ENCODE measurements around the gene CD22.
"Not testable (repeated sequence)": the region's sequence is repeated elsewhere in the genome, so short reads cannot be mapped to it uniquely, and the experiment has no call there.

CD22 gene

DNA sequence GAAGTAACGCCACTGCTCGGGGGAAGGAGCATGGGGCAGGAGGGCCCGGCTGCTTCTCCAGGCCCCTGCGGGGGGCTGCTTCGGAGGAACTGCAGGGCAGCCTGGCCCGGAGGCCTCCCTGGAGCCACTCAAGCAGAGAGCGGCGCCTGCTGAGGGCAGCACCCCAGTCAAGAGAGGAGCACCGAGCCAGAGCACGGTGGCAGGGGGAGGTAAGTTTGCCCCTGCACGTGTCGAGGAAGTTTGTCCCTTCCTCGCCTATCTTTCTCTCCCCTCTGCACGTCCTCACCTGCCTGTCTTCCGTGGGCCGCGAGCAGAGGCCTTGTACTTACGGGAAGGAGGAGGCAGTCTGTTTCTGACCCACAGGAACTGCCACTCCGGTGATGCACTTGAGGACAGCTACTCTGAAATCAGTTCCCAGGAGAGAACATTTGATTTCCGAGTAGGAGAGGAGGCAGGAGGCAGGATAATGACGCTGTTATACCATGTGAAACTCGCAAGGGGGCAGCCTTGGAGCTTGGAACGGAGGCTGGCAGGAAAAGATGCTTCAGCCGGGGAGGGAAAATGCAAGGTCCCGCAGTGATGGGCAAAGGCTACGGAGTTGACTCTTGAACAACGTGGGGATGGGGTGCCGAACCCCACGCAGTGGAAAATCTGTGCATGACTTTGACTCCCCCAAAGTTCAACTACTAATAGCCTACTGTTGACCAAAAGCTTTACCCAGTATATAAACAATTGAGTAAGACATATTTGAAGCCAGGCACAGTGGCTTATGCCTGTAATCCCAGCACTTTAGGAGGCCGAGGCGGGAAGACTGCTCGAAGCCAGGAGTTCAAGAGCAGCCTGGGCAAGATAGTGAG lies 23.7 kb downstream of the CD22 start:
- DNase-seq (ENCODE audit: low read depth), result no peak
- no peak overlapping the region for H3K4me3 ChIP-seq (ENCODE audit: low read depth, low read length)

DNA sequence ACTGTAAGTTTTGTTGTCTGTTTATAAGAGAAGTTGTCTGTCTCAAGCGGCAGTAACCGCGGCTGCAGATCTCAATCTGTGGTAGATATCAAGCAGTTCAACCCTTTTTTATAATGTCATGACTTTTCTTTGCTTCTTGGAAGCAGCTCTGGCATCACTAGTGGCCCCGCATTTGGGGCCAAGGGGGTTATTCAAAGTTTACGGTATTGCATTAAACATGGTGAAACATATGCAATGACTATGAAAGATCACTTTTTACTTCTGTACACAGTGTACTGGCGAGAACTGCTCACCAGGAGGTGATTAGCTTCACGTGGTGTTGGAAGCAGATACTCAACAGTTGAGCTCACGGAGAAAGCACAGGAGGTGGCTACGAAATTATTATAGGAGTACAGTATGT lies 24.6 kb downstream of the CD22 start:
- DNase-seq (ENCODE audit: low read depth), result no peak
- no peak overlapping the region for H3K4me3 ChIP-seq (ENCODE audit: low read depth, low read length)

DNA sequence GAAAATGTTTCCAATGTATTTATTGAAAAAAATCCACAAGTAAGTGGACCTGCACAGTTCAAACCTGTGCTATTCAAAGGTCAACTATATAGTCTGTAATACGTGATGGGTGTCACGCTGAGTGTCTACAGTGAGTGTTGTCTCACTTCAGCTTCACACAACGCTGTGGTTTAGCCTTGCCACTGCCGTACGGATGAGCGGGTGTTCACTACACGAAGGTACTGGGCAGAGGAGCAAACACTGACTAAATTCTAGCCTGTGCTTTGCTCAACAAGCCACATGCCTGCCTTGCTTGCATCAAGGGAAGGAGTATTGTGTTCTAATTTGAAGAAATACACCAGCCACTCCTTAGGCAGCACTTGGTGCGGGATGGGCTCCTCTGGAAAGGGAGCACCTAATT lies 25.9 kb downstream of the CD22 start:
- DNase-seq (ENCODE audit: low read depth), result no peak
- H3K4me3 ChIP-seq (ENCODE audit: low read depth, low read length), result no peak overlapping the region

DNA sequence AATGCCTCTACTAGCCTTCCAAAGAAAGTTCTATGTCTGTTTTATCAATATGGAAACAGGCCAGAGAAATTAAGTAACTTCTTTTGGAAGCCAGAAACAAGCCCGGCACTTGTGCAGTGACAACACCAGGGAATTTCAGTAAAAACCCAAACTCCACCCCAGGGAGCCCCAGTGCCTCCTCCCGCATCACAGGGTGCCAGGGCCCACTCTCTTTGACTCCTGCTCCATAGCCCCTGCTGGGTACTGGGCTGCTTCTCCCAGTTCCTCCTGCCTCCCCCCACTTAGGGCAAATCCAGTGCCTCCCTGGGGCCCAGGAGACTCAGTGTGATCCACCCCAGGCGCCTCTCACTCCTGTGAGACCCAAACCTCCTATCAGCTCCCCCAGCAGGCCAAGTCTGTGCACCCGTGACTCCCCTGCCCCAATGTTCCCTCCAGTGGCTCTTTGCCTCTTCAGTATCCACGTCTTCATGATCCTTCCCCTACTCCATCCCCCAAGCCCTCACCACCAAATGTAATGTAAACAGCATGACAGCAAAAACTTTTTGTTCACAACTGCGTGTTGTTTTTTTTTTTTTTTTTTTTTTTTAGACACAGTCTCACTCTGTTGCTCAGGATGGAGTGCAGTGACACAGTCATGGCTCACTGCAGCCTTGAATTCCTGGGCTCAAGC lies 26.9 kb downstream of the CD22 start:
- no peak overlapping the region for H3K4me3 ChIP-seq (ENCODE audit: low read depth, low read length)
- no peak for DNase-seq (ENCODE audit: low read depth)

DNA sequence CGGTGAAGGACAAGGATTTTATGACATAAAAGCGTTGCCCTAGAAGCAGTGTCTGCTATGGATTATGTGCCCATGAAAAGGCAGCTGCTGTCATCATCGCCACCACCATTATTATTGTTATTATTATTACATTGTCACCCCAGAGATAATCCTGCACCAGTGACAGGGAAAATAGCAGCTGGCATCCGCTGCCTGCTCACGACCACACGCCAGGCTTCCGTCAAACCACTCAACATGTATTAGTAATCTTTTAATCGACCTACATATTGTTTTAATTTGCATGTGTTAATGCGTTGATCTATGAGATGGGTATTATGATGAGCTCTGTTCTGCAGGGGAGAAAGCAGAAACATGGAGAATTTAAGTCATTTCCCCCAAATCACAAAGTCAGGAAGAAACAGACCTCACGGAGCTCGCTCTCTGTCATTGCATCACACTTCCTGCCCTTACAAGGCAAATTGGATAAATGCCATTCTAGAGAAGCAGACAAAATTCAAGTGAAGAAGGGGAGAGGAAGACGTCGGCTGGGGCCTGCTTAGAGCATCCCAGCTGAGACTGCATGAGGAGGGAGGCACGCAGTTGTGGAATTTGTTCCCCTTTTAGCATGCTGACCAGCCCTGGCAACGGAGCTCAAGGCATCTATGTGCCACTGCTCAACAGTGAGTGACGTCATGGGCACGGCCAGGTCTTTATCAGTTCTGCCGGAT lies 29.0 kb downstream of the CD22 start, which contains the start of gene FFAR3:
Gene FFAR3, plus strand, starts transcription at position 594 of the 707 bp plus-strand sequence. CDS start 431 bp downstream, outside the sequence.
- no peak for DNase-seq (ENCODE audit: low read depth)
- H3K4me3 ChIP-seq (ENCODE audit: low read depth, low read length), result no peak within 1 kb of the TSS

DNA sequence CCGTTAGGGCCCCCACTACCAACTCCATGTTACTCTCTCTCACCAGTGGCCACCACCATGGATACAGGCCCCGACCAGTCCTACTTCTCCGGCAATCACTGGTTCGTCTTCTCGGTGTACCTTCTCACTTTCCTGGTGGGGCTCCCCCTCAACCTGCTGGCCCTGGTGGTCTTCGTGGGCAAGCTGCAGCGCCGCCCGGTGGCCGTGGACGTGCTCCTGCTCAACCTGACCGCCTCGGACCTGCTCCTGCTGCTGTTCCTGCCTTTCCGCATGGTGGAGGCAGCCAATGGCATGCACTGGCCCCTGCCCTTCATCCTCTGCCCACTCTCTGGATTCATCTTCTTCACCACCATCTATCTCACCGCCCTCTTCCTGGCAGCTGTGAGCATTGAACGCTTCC lies 29.8 kb downstream of the CD22 start:
- DNase-seq (ENCODE audit: low read depth); H3K4me3 ChIP-seq (ENCODE audit: low read depth, low read length): not testable (repeated sequence)

DNA sequence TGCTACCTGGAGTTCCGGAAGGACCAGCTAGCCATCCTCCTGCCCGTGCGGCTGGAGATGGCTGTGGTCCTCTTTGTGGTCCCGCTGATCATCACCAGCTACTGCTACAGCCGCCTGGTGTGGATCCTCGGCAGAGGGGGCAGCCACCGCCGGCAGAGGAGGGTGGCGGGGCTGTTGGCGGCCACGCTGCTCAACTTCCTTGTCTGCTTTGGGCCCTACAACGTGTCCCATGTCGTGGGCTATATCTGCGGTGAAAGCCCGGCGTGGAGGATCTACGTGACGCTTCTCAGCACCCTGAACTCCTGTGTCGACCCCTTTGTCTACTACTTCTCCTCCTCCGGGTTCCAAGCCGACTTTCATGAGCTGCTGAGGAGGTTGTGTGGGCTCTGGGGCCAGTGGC lies 30.4 kb downstream of the CD22 start:
- not testable (repeated sequence) for DNase-seq (ENCODE audit: low read depth)

DNA sequence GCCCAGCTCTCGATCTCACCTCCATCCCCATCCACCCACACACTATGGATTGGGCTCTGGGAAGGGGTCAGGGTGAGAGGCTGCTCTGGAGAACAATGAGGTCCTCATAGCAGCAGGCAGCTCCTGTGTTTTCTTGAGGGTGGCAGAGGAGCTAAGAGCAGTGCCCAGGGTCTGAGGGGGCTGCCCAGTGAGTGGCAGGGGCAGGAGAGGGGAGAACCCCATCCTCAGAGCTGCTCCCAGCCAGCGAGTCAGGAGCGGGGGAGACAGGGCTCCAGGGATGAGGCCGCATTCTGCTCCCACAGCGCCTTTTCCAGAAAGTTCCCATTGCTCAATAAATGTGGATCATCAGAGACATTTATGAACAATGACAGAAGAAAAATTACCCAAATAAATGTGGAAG lies 31.1 kb downstream of the CD22 start:
- not testable (repeated sequence) for H3K4me3 ChIP-seq (ENCODE audit: low read depth, low read length); DNase-seq (ENCODE audit: low read depth)

More for the DNA sequence above, 30.4 kb downstream of the CD22 start:
- H3K4me3 ChIP-seq (ENCODE audit: low read depth, low read length), result not testable (repeated sequence)

DNA sequence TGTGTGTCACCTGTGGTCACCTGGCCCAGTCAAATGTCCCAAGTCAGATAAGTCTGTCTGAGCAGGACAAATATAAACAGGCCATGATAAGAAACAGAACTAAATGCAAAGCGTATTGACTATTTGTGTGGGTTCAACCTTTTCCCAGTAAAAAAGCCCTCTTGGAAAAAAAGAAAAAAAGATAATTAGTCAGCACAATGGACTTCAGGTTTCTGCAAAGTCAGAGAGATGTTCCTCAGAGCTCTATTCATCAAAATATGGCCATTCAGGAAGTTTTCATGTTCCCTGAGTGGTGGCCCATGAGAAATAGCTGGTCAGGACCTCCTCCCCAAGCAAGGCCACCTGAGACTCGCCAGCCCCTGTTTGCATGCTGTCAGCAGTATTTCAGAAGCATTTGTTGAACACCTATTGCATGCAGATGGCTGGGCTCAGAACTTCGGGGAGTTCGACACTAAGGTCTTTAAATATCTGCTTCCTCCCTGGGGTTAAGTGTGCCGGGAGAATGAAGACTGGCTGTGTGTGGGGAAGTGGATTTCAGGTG lies 32.0 kb downstream of the CD22 start:
- DNase-seq (ENCODE audit: low read depth), result no peak
- no peak overlapping the region for H3K4me3 ChIP-seq (ENCODE audit: low read depth, low read length)

DNA sequence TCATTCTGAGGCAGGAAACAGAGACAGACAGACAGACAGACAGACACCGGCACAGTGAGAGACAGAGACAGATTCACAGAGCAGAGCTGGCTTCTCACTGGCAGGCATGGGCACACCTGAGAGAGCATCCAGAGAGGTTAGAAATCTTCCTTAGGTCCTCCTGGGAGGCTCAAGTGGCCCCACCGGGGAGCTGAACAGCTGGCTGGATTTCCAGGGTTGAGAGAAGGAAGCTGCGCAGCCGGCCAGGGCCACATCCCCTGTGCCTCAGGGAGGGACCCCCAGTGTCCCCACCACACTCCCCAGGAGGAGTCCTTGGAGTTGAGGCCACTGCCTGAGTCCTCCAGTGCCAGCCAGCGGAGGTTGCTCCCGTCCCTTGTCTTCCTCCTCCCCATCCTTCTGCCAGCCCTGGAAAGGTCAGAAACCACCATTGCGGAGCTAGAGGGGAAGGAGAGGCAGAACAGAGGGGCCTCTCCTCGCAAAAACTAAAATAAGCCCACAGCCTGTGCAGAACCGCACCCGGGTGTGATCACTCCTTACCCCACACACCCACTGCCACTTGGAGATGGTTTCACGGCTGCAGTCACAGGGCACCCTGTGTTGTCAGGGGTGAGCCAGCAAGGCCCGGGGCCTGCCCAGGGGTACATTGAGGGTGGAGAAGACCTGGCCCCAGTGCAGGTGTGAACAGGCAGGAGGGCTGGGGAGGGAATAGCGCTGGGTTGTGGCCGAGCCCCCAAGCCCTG lies 33.4 kb downstream of the CD22 start:
- DNase-seq (ENCODE audit: low read depth), result no peak

DNA sequence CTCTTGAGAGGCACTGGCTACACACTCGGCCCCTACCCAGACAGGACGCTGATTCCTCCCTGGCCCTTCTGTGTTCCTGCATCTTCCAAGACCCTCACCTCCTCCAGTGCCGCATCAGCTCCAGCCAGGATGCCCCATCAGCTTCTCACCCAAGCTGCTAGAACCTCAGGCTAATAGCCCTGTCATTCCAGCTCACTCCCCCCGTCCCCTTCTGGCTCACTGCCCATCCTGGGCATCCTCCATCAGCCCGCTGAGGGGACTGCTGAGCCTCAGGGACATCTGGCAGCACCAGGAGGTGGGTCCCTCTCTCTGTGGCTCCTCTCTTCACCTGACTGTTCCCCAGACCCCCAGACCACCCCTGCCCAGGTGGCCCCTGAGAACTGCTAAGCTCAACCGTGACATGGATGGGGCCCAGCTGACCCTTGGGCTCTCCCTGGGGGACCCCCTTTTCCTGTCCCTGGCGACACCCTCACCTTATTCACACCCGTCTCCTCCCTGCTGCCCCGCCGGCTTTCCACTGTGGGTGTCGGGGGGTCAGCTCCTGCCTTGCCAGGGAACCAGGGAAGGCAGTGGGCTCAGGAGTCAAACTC lies 34.1 kb downstream of the CD22 start:
- H3K4me3 ChIP-seq (ENCODE audit: low read depth, low read length), result no peak overlapping the region
- no peak for DNase-seq (ENCODE audit: low read depth)

More for the DNA sequence above, 33.4 kb downstream of the CD22 start:
- no peak overlapping the region for H3K4me3 ChIP-seq (ENCODE audit: low read depth, low read length)

DNA sequence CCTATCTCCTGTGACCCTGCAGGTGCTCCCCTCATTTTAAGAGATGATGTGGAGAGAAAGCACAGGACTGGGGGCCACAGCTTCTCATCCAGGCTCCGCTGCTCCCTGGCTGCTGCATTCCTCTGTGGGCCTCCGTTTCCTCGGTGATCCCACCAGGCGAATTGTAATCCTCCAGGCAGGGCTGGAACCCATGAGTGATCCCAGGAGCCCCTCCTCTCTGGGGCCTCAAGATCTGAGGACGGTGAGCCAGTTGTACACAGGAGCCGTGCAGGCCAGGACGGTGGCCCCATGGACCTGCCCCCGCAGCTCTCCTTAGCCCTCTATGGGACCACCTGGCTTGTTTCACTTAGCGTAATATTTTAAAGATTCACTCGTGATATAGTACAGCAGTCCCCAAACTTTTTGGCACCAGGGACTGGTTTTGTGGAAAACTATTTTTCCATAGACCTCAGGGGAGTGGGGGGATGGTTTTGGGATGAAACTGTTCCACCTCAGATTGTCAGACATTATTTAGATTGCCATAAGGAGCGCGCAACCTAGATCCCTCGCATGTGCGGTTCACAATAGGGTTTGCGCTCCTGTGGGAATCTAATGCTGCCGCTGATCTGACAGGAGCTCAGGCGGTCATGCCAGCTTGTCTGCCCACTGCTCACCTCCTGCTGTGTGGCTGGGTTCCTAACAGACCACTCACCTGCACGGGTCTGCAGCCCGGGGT lies 34.9 kb downstream of the CD22 start:
- no peak overlapping the region for H3K4me3 ChIP-seq (ENCODE audit: low read depth, low read length)
- DNase-seq (ENCODE audit: low read depth), result no peak

DNA sequence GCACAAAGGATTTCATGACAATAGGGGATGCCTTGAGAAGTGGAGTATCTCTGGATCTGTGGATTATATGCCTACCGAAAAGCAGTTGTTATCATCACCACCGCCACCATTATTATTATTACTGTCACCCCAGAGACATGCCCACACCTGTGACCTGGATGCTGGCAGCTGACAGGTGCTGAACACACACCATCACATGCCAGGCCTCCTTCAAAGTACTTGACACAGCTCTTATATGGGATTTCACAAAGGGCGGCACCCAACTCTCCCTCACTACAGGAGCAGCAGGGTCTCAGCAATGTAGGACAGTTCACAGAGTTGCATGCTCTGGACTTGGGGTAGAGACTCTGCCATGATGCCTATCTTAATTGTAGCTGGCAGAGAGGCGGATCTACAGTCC lies 36.3 kb downstream of the CD22 start:
- H3K4me3 ChIP-seq (ENCODE audit: low read depth, low read length), result no peak overlapping the region
- no peak for DNase-seq (ENCODE audit: low read depth)

DNA sequence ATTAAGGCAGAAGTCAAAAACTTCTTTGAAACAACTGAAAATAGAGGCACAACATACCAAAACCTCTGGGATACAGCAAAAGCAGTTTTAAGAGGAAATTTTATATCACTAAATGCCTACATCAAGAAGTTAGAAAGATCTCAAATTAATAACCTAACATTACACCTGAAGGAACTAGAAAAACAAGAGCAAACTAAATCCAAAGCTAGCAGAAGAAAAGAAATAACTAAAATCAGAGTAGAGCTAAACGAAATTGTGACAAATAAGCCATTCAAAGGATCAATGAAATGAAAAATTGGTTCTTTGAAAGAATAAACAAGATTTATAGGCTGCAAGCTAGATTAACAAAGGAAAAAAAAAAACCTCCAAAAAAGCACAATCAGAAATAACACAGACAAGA lies 39.4 kb downstream of the CD22 start:
- DNase-seq (ENCODE audit: low read depth), result no peak
- H3K4me3 ChIP-seq (ENCODE audit: low read depth, low read length), result no peak overlapping the region

DNA sequence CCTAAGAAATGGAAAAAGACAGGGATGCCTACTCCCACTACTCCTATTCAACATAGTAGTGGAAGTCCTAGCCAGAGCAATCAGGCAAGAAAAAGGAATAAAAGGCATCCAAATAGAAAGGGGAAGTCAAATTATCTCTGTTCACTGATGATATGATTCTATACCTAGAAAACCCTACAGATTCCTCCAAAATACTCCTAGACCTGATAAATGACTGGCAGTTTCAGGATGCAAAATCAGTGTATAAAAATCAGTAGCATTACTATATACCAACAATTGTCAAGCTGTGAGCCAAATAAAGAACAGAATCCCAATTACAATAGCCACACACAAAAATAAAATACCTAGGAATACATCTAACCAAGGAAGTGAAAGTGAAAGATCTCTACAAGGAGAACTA lies 40.5 kb downstream of the CD22 start:
- no peak for DNase-seq (ENCODE audit: low read depth)
- H3K4me3 ChIP-seq (ENCODE audit: low read depth, low read length), result no peak overlapping the region

DNA sequence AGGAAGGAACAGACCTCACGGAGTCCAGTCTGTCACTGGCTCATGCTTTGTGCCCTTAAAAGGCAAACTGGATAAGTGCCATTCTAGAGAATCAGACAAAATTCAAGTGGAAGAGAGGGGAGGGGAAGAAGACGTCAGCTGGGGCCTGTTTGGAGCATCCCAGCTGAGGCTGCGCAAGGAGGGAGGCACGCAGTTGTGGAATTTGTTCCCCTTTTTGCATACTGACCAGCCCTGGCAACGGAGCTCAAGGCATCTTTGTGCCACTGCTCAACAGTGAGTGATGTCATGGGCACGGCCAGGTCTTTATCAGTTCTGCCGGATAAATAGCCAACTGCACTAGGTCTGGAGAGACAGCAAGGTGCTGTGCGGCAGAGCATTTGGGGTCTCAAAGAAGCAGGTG lies 41.7 kb downstream of the CD22 start, which contains the start of gene GPR42:
Gene GPR42, plus strand, starts transcription at position 347 of the 400 bp plus-strand sequence. CDS start 292 bp downstream, outside the sequence.
- no peak for DNase-seq (ENCODE audit: low read depth)
- no peak within 1 kb of the TSS for H3K4me3 ChIP-seq (ENCODE audit: low read depth, low read length)

DNA sequence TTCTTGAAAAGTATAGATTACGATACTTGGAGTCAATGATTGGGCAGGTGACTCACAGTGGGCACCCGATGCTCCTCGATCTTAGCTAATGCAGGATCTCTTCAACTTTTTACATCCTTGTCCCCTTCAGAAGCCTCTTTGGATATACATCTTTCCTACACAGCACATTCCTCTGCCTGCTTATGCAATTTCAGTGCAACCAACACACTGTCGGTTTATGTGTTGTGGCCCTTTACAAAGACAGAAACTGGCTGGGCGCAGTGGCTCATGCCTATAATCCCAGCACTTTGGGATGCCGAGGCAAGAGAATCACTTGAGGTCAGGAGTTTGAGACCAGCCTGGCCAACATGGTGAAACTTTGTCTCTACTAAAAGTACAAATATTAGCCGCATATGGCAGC lies 44.5 kb downstream of the CD22 start:
- no peak overlapping the region for H3K4me3 ChIP-seq (ENCODE audit: low read depth, low read length)
- no peak for DNase-seq (ENCODE audit: low read depth)

DNA sequence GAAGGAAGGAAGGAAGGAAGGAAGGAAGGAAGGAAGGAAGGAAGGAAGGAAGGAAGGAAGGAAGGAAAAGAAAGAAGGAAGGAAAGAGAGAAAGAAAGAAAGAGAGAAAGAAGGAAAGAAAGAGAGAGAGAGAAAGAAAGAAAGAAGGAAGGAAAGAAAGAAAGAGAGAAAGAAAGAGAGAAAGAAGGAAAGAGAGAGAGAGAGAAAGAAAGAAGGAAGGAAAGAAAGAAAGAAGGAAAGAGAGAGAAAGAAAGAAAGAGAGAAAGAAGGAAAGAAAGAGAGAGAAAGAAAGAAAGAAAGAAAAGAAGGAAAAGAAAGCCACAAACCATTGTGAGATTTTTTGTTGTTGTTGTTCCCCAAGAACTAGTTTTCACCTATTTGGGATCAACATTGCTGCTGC lies 45.0 kb downstream of the CD22 start:
- DNase-seq (ENCODE audit: low read depth); H3K4me3 ChIP-seq (ENCODE audit: low read depth, low read length): not testable (repeated sequence)
